HG03442 (cell line): ENCODE data around the gene PANK2.

Experiments used
- ATAC-seq: cut with Tn5 transposase; IDR thresholded peaks from one replicate; pipeline ENCODE4 v1.9.1; 2021; ENCODE audit warnings: mild to moderate bottlenecking, moderate library complexity; ENCODE audit not compliant: unreplicated experiment

PANK2 gene

GRCh38 chr20:3973705-3974104, 84.5 kb downstream of the PANK2 start:
- no peak for ATAC-seq

- ATAC-seq, result no peak
Measured at GRCh38 chr20:3976511-3976910, 87.3 kb downstream of the PANK2 start.
